ENCODE results near the gene KIF5C.

Gene KIF5C

GRCh38 chr2:148932536-148932935, 57.5 kb downstream of the KIF5C start:
- H3K36me3 ChIP-seq (ENCODE audit: insufficient read depth, low read length) = no peaks in the 10 kb centered on the region
- no peak overlapping the region for H3K27ac ChIP-seq (ENCODE audit: low read length)
- no peak overlapping the region for H3K4me3 ChIP-seq (ENCODE audit: low read depth in 1 of 2, low read length in 2 of 2)
- ATAC-seq (ENCODE audit: insufficient read depth, low read depth) = no peak
- H3K9me3 ChIP-seq (ENCODE audit: insufficient read depth, low read length, severe bottlenecking) = no peaks in the 10 kb centered on the region
- H3K27me3 ChIP-seq (ENCODE audit: insufficient read depth, low read length, poor library complexity) = peaks cover 2% of the 10 kb centered on the region
- no peak for DNase-seq
- H2AFZ ChIP-seq (ENCODE audit: low read depth, low read length) = no peak overlapping the region
- H3K79me2 ChIP-seq (ENCODE audit: insufficient read depth, low read length) = no peaks in the 10 kb centered on the region
- no peaks in the 10 kb centered on the region for H4K20me1 ChIP-seq (ENCODE audit: insufficient read depth, low read length)
- no peak overlapping the region for H3K9ac ChIP-seq (ENCODE audit: low read depth, low read length)
- no peaks in the 10 kb centered on the region for H3K4me1 ChIP-seq (ENCODE audit: insufficient read depth, low read length)
- no peak overlapping the region for H3K4me2 ChIP-seq (ENCODE audit: insufficient read depth, low read length)
- TF ChIP-seq CTCF (IDR thresholded peaks at IDR 0.05; ENCODE audit: borderline replicate concordance, extremely low read depth, low read length, poor library complexity, severe bottlenecking) = no peak
- TF ChIP-seq EZH2 (IDR thresholded peaks at IDR 0.05; ENCODE audit: borderline replicate concordance, low read depth, low read length, severe bottlenecking) = no peak

- no peaks in the 10 kb centered on the region for H3K79me2 ChIP-seq (ENCODE audit: insufficient read depth, low read length)
- ATAC-seq (ENCODE audit: insufficient read depth, low read depth) (no peak), DNase-seq (no peak)
- no peak overlapping the region for H3K27ac ChIP-seq (ENCODE audit: low read length)
- H3K9me3 ChIP-seq (ENCODE audit: insufficient read depth, low read length, severe bottlenecking) = no peaks in the 10 kb centered on the region
- no peak overlapping the region for H3K4me2 ChIP-seq (ENCODE audit: insufficient read depth, low read length)
- H3K4me1 ChIP-seq (ENCODE audit: insufficient read depth, low read length) = no peaks in the 10 kb centered on the region
- H4K20me1 ChIP-seq (ENCODE audit: insufficient read depth, low read length) = no peaks in the 10 kb centered on the region
- no peak overlapping the region for H3K4me3 ChIP-seq (ENCODE audit: low read depth in 1 of 2, low read length in 2 of 2)
- H2AFZ ChIP-seq (ENCODE audit: low read depth, low read length) = no peak overlapping the region
- peaks cover 7% of the 10 kb centered on the region for H3K27me3 ChIP-seq (ENCODE audit: insufficient read depth, low read length, poor library complexity)
- no peak overlapping the region for H3K9ac ChIP-seq (ENCODE audit: low read depth, low read length)
- TF ChIP-seq EZH2 (IDR thresholded peaks at IDR 0.05; ENCODE audit: borderline replicate concordance, low read depth, low read length, severe bottlenecking) (no peak), CTCF (IDR thresholded peaks at IDR 0.05; ENCODE audit: borderline replicate concordance, extremely low read depth, low read length, poor library complexity, severe bottlenecking) (no peak)
- H3K36me3 ChIP-seq (ENCODE audit: insufficient read depth, low read length) = no peaks in the 10 kb centered on the region
Measured at GRCh38 chr2:148933456-148933855, 58.4 kb downstream of the KIF5C start.

- Histone ChIP-seq H3K27me3 (ENCODE audit: insufficient read depth, low read length, poor library complexity) (peaks cover 8% of the 10 kb centered on the region), H3K27ac (ENCODE audit: low read length) (no peak overlapping the region), H2AFZ (ENCODE audit: low read depth, low read length) (no peak overlapping the region), H3K4me3 (ENCODE audit: low read depth in 1 of 2, low read length in 2 of 2) (no peak overlapping the region), H3K79me2 (ENCODE audit: insufficient read depth, low read length) (no peaks in the 10 kb centered on the region), H3K4me1 (ENCODE audit: insufficient read depth, low read length) (no peaks in the 10 kb centered on the region), H3K36me3 (ENCODE audit: insufficient read depth, low read length) (no peaks in the 10 kb centered on the region), H3K9me3 (ENCODE audit: insufficient read depth, low read length, severe bottlenecking) (no peaks in the 10 kb centered on the region), H4K20me1 (ENCODE audit: insufficient read depth, low read length) (no peaks in the 10 kb centered on the region), H3K4me2 (ENCODE audit: insufficient read depth, low read length) (no peak overlapping the region), H3K9ac (ENCODE audit: low read depth, low read length) (no peak overlapping the region)
- no peak for DNase-seq
- no peak for TF ChIP-seq CTCF (IDR thresholded peaks at IDR 0.05; ENCODE audit: borderline replicate concordance, extremely low read depth, low read length, poor library complexity, severe bottlenecking)
- TF ChIP-seq EZH2 (IDR thresholded peaks at IDR 0.05; ENCODE audit: borderline replicate concordance, low read depth, low read length, severe bottlenecking) = no peak
- no peak for ATAC-seq (ENCODE audit: insufficient read depth, low read depth)
Measured at GRCh38 chr2:148935791-148936190, 60.8 kb downstream of the KIF5C start.
